GM18861 (cell line): Measurements from ENCODE around the gene NLN.
A peak's percentile ranks its signal among the peaks of the same experiment; 100 is the strongest.
"Not testable (repeated sequence)": the region's sequence is repeated elsewhere in the genome, so short reads cannot be mapped to it uniquely, and the experiment has no call there.

ENCODE experiments used
- ATAC-seq: cut with Tn5 transposase; IDR thresholded peaks from one replicate; pipeline ENCODE4 v1.9.1; 2021; ENCODE audit not compliant: unreplicated experiment

Gene NLN

DNA sequence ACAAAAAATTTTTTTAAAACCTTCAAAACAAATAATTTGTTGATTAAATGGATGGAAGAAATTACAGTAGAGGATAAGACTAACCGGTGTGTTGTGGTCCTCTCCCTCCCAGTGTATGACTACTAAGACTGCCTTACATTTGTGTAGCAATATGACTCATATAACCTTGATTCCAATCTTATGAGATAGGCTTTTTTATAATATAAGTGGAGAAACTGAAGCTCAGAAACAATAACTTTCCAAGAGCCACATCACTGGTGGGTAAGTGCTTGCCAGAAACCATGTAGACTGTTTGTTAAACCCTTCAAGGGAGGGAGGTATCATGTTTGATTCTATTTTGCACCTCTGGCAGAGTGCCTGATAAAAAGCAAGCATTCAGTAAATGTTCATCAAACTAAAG lies 47.5 kb downstream of the NLN start:
- ATAC-seq, result no peak

GRCh38 chr5:65771266-65771665 lies 49.3 kb downstream of the NLN start:
- no peak for ATAC-seq

GRCh38 chr5:65772963-65773362 lies 51.0 kb downstream of the NLN start:
- not testable (repeated sequence) for ATAC-seq

DNA sequence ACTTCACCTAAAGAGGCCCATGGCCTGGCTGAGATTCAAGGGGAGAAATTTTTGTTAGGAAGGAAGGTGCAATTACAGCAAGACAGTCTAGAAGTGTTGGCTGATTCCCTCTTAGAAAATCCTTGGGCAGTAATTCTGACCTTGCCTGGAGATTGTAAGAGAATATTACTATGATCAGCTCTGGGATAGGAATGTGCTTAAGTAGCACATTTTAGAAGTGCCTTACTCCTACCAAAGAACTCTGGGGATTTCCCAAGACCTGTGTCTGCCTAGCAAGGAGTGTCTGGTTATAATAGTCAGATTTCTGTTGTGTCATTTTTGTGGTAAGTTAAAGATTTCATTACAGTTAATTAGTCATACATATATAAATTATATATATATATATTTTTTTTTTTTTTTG lies 52.3 kb downstream of the NLN start:
- no peak for ATAC-seq

- no peak for ATAC-seq
These were observed 53.5 kb downstream of the NLN start for GRCh38 chr5:65775476-65775875.

DNA sequence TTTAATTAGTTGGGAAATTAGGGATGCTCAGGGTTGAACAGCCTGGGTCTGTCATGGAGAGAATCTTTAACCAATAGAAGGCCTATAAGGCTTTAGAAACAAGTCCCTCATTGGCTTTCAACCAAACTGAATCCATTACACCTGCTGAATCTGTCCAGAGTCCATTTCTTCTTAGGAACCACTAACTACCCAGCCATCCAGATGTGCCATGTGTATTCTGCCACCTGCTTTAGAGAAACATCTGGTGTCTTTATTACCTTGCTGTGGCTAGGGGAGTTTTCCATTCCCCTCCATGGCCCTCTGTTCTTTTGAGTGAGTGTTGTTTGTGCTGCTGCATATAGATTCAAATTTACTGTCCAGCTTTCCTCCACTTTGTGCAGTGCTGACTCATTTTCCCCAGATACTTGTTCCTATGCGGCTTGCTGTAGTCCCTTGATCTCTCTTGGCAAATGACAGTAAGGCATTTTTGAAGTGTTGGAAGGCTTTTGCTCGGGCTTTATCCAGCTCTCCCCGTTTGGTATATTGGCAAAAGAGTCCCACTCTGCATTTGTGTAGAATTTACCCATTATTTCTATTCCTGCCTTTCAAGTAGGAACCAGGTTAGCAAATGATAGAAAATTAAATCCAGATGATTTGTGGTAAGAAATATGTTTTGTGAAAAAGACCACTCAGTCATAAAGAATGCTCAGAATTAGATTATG lies 54.6 kb downstream of the NLN start:
- no peak for ATAC-seq

DNA sequence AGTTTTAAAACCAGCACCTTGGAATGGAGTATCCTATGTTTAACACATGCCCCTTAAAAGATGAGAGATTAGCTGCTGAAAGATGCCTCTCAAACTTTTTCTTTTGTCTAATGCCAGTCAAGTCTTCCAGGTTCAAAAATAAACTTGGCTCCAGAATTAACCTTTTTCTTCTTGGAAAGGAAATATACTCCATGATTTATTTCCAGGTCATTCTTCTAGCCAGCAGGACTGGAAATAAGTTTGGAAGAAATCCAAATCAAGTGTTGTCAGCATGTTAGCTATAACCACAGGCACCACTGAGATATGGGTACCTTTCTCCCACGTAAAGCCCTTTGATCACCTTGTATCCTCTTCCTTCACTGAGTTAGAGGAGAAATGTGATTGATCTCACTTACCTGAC lies 56.1 kb downstream of the NLN start:
- no peak for ATAC-seq

DNA sequence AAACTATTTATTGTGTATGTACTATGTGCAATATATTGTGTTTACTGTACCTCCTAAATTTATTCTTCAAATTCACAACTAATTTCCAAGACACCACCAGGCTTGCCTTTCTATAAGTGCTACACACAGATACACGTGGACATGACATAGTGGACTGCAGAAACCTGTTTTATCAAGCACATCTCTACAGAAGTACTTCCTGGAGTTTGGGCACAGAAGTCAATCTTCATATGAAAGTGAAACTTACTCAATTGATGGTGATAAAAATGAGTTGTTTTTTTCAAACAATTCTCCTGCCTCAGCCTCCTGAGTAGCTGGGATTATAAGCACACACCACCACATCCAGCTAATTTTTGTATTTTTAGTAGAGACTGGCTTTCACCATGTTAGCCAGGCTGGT lies 57.6 kb downstream of the NLN start:
- ATAC-seq, result peak; percentile 80

DNA sequence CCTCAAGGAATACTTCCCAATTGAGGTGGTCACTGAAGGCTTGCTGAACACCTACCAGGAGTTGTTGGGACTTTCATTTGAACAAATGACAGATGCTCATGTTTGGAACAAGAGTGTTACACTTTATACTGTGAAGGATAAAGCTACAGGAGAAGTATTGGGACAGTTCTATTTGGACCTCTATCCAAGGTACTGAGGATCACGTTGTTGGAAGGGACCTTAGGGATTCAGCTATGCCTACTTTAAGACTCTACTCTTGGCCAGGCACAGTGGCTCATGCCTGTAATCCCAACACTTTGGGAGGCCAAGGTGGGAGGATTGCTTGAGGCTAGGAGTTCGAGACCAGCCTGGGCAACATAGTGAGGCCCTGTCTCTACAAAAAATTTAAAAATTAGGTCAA lies 66.3 kb downstream of the NLN start:
- ATAC-seq, result not testable (repeated sequence)

DNA sequence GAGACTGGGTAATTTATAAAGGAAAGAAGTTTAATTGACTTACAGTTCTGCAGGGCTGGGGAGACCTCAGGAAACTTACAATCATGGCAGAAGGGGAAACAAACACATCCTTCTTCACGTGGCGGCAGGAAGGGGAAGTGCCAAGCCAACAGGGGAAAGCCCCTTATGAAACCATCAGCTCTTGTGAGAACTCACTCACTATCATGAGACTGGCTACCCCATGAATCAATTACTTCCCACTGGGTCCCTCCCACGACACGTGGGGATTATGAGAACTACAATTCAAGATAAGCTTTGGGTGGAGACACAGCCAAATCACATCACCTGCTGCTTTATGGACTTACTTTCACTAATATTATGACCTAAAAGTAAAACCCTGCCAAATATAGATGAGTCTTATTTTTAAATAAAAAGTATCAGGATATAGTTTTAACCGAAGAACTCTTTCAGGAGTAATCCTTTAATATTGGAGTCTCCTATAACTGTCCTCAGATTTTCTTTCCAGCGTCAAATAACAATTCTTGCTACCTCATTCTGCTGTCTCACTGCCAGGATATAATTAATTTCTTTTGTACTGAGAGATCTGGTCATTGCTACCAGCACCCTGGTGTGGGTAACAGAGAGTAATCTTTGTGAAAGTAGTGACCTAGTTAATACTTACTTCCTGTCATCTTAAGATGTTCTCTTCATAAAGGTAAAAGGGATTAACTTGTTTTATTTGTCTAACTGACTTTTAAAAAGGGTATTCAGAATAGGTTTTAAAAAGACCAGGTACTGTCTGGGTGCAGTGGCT lies 68.6 kb downstream of the NLN start:
- no peak for ATAC-seq

DNA sequence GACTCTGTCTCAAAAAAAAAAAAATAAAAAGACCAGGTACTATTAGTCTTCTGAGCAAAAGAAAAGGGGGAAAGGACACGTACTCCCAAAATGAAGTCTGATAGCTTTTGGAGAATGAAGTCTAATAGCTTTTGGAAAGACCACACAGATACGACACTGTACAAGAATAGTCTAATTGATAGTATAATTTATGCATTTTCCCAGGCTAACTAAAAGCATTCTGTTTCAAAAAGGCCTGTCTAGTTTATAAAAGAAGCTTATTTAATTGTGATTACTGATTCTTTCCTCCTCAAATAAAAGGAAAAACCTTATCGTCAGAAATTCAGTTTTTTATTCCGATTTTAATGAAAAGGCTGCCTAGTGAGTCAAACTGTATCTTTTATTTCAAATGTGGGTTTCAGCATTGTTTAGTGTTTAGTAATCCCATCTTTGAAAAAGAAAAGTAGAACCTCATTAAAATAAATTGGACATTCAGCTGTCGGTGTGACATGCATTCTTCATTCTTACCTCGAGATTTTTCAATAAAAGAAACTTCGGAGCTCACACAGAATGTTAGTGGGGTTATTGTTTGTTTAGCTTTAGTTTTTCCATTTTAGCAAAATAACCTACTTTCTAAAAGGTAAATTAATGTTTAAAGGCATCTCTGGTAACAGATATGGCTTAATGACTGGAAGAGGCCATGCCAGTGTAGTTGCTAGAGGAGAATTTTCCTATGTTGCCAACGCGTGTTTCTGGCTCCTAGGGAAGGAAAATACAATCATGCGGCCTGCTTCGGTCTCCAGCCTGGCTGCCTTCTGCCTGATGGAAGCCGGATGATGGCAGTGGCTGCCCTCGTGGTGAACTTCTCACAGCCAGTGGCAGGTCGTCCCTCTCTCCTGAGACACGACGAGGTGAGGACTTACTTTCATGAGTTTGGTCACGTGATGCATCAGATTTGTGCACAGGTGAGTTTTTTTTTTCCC lies 70.0 kb downstream of the NLN start:
- no peak for ATAC-seq

DNA sequence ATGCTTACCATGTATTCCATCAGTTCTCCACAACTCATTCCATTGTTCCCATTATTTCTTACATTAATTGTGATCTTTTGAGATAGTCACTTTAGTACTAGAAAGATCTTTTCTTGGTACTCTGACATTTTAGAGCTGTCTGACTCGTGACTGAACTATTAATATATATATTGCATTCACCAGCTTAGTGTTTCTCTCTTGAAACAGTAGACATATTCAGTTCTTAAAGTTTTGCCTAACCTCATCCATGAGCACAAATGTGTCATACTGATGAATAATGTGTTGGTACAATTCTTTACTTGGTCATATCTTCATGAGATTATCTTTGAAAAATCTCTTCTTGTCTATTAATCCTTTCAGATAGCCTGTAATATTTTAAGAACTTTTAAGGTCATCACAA lies 74.3 kb downstream of the NLN start:
- no peak for ATAC-seq

GRCh38 chr5:65796751-65797316 lies 74.8 kb downstream of the NLN start:
- no peak for ATAC-seq

DNA sequence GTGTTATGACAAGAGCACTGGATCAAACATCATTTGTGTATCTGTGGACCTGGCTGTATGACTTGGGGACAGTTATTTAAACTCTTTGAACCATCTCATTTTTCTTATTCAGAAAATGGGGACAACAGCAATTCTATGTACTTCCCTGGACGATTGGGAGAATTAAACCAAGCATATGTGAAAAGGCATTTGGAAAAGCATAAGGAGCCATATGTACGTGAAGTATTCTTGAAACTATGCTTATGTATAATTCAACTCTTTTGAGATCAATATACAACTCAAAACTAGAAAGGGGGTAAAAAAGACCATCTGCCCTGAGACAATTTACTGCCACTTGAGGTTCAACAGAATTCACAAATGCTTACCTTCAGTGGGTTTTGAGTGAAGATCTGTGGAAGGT lies 75.5 kb downstream of the NLN start:
- ATAC-seq, result no peak

DNA sequence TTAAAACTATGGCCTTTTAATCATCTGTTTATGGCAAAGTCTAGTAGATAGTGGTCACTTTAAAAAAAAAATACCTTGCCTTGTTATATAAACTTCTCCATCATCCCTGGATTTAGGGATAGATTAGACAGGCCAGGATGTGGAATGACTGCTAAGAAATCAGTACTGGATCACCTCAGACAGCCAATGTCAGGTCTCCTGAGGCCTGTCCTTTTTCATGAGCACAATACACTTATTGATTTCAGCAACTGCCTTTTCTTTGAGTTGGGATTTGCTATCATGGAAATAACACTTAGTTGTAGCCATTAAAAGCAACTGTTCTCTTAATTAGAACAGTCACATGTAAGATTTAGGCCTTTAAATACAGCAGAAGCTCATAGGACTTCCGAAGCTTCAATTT lies 77.9 kb downstream of the NLN start:
- no peak for ATAC-seq

DNA sequence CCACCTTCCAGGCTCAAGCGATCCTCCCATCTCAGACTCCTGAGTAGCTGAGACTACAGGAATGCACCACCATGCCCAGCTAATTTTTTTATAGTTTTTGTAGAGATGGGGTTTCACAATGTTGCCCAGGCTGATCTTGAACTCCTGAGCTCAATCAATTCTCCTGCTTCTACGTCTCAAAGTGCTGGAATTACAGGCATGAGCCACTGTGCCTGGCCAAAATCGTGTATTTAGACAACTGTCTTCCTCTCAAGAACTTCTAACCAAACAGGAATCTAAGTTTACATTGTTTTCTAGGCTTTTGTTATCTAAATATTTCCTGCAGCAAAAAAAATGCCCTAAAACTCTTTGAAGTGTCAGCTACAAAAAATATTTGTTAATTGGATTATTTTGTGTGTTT lies 78.8 kb downstream of the NLN start:
- no peak for ATAC-seq

- ATAC-seq, result no peak
These were observed 79.4 kb downstream of the NLN start for GRCh38 chr5:65801352-65801783.

- ATAC-seq, result no peak
These were observed 80.1 kb downstream of the NLN start for GRCh38 chr5:65802080-65802479.

- ATAC-seq, result no peak
These were observed 80.8 kb downstream of the NLN start for GRCh38 chr5:65802820-65803219.

GRCh38 chr5:65803699-65804391 lies 81.8 kb downstream of the NLN start:
- no peak for ATAC-seq

DNA sequence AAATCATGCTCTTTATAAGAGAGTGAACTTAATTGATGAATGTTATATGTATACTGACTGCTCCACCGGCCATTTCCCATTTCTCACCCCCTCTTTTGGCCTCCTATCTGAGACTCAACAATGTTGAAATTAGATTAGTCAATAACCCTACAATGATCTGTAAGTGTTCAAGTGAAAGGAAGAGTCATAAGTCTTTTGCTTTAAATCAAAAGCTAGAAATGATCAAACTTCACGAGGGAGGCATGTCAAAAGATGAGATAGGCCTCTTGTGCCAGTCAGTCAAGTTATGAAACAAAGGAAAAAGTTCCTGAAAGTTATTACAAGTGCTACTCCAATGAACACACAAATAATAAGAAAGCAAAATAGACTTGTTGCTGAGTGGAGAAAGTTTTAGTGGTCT lies 83.1 kb downstream of the NLN start:
- ATAC-seq, result no peak
